Body of pancreas (tissue), 4 donors: ENCODE measurements around the gene RSPH4A.
"Not testable (repeated sequence)": the region's sequence is repeated elsewhere in the genome, so short reads cannot be mapped to it uniquely, and the experiment has no call there.

Experiments used
- POLR2A ChIP-seq, 3 donors: fragments of 450-650 bp; IDR thresholded peaks; one replicate each; pipeline ENCODE4 v1.6.1; 2016; ENCODE audit warnings: antibody characterized with exemption in 3 of 3, mild to moderate bottlenecking in 2 of 3
- TF ChIP-seq, protein P1 (sequence below), 7 experiments: fragments of 450-650 bp in 4 of 7; fragments of 200-600 bp in 3 of 7; sonication (generic) in 3 of 7; IDR thresholded peaks; one replicate each; pipeline ENCODE4 v1.5.1; 2016 to 2019; ENCODE audit warnings: antibody characterized with exemption in 7 of 7

DNA sequence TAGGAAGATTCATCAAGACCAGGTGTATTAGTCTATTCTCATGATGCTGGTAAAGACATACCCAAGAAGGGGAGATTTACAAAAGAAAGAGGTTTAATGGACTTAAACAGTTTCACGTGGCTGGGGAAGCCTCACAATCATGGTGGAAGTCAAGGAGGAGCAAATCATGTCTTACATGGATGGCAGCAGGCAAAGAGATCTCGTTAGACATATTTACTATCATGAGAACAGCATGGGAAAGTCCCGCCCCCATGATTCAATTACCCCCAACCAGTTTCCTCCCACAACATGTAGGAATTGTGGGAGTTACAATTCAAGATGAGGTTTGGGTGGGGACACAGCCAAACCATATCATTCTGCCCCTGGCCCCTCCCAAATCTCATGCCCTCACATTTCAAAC, 12.4 kb upstream of the RSPH4A start:
- TF ChIP-seq POLR2A (IDR thresholded peaks at IDR 0.05): not testable (repeated sequence)
- TF ChIP-seq, protein P1, sequence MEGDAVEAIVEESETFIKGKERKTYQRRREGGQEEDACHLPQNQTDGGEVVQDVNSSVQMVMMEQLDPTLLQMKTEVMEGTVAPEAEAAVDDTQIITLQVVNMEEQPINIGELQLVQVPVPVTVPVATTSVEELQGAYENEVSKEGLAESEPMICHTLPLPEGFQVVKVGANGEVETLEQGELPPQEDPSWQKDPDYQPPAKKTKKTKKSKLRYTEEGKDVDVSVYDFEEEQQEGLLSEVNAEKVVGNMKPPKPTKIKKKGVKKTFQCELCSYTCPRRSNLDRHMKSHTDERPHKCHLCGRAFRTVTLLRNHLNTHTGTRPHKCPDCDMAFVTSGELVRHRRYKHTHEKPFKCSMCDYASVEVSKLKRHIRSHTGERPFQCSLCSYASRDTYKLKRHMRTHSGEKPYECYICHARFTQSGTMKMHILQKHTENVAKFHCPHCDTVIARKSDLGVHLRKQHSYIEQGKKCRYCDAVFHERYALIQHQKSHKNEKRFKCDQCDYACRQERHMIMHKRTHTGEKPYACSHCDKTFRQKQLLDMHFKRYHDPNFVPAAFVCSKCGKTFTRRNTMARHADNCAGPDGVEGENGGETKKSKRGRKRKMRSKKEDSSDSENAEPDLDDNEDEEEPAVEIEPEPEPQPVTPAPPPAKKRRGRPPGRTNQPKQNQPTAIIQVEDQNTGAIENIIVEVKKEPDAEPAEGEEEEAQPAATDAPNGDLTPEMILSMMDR (IDR thresholded peaks at IDR 0.05): not testable (repeated sequence)
